Measurements from ENCODE around the gene EFCAB6.

DNA sequence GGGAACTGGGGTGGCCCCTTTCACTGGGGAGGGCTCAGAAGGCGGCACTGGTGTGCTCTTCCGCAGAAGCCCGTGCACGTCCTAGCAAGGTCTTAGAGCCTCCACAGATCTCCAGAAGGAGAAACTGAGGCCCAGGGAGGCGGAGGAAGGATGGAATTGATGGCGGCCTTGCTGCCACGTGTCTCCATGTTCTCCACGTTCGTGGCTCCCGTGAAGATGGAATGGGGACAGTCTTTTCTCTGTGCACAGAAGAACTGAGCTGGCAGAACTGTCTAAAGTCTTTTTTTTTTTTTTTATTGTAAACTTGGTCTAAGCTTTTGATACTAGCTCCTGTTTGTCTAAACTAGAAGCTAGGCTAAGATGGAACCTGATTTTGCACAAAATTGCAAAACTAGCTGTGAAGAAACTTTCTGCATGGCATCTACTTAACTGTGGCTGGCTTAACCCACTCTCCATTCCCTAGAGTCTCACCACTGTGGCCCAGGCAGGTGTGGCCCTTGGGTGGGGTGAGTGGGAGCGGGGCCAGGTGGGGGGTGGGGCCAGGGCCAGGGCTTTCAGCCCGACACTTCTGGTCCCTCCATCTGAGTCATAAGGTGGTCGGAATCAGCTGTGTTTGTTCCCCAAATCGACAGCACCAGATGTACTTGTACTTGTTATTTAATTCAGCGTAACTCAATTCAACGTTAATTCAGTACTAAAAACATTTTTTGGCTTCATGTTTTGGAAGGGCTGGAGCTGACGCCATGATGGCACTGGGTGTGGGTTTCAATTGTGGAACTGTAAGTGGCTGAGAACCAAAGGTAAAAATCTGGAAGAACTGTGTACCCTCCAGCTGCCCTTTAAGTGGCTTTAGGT, 279.6 kb downstream of the EFCAB6 start:
- TF ChIP-seq, protein P1, sequence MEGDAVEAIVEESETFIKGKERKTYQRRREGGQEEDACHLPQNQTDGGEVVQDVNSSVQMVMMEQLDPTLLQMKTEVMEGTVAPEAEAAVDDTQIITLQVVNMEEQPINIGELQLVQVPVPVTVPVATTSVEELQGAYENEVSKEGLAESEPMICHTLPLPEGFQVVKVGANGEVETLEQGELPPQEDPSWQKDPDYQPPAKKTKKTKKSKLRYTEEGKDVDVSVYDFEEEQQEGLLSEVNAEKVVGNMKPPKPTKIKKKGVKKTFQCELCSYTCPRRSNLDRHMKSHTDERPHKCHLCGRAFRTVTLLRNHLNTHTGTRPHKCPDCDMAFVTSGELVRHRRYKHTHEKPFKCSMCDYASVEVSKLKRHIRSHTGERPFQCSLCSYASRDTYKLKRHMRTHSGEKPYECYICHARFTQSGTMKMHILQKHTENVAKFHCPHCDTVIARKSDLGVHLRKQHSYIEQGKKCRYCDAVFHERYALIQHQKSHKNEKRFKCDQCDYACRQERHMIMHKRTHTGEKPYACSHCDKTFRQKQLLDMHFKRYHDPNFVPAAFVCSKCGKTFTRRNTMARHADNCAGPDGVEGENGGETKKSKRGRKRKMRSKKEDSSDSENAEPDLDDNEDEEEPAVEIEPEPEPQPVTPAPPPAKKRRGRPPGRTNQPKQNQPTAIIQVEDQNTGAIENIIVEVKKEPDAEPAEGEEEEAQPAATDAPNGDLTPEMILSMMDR (IDR thresholded peaks at IDR 0.05; ENCODE audit: low read length), result no peak
- no peak for TF ChIP-seq EZH2 (IDR thresholded peaks at IDR 0.05; ENCODE audit: borderline replicate concordance, low read length)
